Cardiac septum (tissue), 1 donor: ENCODE results near the gene MFF. TPM values are rescaled to one million over a fixed set of nuclear protein-coding genes. Genes with fewer than 3 reads are reported as not detected.
"Not testable (repeated sequence)": the region's sequence is repeated elsewhere in the genome, so short reads cannot be mapped to it uniquely, and the experiment has no call there.

ENCODE experiments used
- DNase-seq: peaks from one replicate; pipeline ENCODE4 v3.0.0-alpha.2; 2020; ENCODE audit warnings: low spot score
- intact Hi-C: fragments of 100-400 bp; cut with DNase I; formaldehyde crosslinking; loops from one replicate; pipeline ENCODE4 v1.14.0; 2022
- total RNA-seq: library from RNA; stranded (reverse); fragmentation: NEBNext Ultra II Directional; extraction: Animal tissue kit (Norgen Biotek cat#: 25700); gene quantifications from one replicate; pipeline ENCODE4 v1.2.1, GENCODE V29; 2021
- donor health status: DM: no; HTN: no; CAD: no.

Gene MFF
- total RNA-seq, 1 donor from 2014 or later: 75.6 TPM

GRCh38 chr2:227373389-227373788 lies 48.3 kb downstream of the MFF start:
- DNase-seq: no peak
- intact Hi-C loops: no loop called here

DNA sequence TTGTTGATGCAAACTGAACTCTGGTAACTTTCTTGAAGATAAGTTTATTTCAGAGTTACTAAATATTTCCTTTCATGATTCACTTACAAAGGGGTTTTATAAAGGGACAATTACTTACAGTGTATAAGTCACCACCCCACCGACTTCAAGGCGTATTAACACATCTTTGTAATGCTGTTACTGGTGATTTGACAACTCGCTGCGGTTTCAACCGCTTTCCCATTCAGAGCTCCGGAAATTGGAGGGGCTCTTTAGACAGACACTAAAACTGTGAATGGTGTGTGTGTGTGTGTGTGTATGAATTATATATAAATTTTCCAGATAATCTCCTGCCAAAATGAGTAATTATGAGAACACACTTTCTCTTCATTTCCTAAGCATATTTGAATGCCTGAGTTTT lies 49.1 kb downstream of the MFF start:
- intact Hi-C loops: no loop called here

GRCh38 chr2:227376656-227377396 lies 51.8 kb downstream of the MFF start:
- DNase-seq: no peak
- intact Hi-C loops: no loop called here

More for the DNA sequence above, 49.1 kb downstream of the MFF start:
- DNase-seq: no peak

- intact Hi-C loops: no loop called here
Observed at GRCh38 chr2:227377467-227378351, 52.7 kb downstream of the MFF start.

DNA sequence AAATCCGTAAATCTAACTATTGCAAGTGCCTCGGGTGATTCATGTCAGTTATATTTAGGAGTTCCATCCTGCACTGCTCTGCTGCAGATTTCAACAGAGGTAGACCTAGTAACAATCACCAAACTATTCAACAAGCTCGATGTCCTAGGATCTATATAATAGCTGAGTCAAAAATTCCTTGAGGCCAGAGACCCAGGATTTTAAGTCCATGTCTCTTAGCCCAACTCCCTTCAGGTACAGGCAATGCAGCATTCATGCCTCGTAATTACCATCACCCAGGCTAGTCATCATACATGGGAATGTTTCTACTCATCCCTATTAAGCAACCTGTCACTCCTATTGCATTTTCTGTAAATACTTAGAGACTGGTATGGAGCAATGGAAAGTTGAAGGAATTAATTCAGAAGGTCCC lies 53.3 kb downstream of the MFF start:
- intact Hi-C loops: no loop called here
- no peak for DNase-seq

More at GRCh38 chr2:227377467-227378351, 52.7 kb downstream of the MFF start:
- no peak for DNase-seq

DNA sequence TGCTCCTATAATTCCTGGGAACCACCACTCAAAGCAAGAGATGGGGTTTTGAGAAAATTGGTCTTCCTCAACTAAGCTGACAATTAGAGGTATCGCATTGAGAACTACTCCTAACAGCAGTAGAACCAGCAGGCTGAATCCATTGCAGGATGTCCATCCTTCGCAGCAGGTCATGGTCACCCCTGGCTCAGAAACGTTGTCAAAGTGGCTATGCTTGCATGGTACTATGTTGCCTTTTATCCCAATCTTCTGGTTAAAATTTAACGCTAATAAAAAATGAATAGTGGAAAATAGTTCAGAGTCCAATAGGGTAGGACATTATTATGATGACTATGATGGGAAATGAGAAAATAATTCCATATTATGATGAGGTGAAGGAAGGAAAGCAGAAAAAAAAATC lies 54.0 kb downstream of the MFF start, which contains the start of gene TM4SF20:
Gene TM4SF20 (minus strand): TSS at position 212 of the 400 bp plus-strand sequence. CDS start 38 bp downstream, at position 174.
- no peak for DNase-seq
- intact Hi-C loops: no loop called here

GRCh38 chr2:227382241-227382835 lies 57.3 kb downstream of the MFF start:
- intact Hi-C loops, DNase-seq: not testable (repeated sequence)

DNA sequence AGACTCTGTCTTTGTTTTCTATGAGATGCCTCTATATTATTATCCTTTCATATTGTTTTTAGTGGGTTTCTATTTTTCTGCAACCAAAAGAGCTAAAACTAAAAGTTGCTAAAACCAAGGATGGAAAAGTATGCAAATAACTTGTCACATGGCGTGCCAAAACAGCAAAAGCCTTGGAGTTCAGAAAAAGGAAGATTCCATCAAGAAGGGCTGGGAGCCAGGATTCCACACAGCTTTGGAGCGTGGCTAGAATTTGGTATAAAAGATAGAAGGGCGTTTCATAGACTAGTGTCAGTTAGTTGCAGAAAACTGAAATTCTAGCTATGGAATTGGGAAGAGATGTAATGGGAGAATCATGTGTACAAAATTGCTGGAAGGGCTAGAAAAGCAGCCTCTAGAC lies 58.6 kb downstream of the MFF start:
- no peak for DNase-seq
- intact Hi-C loops: no loop called here

DNA sequence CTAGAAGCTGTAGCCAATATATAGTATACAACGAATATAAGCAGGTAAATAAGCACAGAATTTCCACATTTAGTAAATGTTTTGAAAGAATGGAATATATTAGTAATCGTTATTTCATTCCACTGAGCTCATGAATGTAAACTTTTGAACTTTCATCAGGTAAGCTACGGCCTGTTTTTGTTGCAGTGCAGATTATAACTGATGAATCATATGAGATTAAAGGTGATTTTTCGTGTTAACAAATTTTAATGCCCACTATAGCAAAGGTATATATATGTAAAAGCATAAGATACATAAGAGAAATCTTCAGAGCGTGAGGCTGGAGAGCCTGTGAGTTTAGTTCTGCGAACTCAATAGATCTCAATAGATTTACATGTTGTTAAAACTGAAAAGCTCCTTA lies 61.6 kb downstream of the MFF start:
- intact Hi-C loops: no loop called here

GRCh38 chr2:227387583-227387982 lies 62.5 kb downstream of the MFF start, which contains the start of gene SCYGR1:
Gene SCYGR1 (minus strand): TSS chr2:227387949. CDS start chr2:227387949, 0 bp downstream.
- intact Hi-C loops, DNase-seq: not testable (repeated sequence)

More for the DNA sequence above, 61.6 kb downstream of the MFF start:
- no peak for DNase-seq

DNA sequence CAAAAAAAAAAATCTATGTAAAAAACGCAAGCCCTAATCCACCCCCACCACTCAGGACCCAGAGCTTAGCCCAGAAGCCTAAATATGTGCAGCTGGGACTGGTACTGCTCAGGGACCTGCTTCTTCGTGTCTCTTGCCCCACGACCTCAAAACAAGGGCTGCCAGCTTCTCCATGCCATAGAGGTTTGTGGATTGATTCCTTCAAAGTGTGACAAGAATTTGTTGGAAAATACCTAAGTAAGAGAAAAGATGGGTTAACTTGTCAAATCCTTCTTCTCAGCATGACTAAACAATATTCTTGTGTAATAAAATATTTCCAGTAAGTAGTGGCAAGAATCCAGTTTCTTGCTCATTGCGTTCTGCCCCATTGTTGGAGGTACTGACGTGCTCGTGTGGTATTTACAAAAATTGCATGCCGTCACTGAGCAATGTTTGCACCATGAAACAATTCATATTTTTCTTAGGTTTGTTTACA lies 63.5 kb downstream of the MFF start:
- no peak for DNase-seq
- intact Hi-C loops: no loop called here

GRCh38 chr2:227389231-227389630 lies 64.2 kb downstream of the MFF start:
- DNase-seq: no peak
- intact Hi-C loops: no loop called here

DNA sequence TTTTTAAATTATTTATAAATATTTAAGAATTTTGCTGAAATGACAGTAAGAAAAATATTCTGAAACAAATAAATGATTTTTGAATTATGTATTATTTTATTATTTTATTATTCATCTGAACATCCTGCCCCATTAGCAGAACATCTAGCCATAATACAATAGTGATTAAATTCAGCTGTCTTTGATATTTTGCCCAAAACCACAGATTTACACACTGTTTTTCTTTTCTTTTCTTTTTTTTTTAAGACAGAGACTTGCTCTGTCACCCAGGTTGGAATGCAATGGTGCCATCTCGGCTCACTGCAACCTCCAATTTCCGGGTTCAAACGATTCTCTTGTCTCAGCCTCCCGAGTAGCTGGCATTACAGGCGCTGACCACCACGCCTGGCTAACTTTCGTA lies 64.6 kb downstream of the MFF start:
- intact Hi-C loops: no loop called here
- DNase-seq: no peak

DNA sequence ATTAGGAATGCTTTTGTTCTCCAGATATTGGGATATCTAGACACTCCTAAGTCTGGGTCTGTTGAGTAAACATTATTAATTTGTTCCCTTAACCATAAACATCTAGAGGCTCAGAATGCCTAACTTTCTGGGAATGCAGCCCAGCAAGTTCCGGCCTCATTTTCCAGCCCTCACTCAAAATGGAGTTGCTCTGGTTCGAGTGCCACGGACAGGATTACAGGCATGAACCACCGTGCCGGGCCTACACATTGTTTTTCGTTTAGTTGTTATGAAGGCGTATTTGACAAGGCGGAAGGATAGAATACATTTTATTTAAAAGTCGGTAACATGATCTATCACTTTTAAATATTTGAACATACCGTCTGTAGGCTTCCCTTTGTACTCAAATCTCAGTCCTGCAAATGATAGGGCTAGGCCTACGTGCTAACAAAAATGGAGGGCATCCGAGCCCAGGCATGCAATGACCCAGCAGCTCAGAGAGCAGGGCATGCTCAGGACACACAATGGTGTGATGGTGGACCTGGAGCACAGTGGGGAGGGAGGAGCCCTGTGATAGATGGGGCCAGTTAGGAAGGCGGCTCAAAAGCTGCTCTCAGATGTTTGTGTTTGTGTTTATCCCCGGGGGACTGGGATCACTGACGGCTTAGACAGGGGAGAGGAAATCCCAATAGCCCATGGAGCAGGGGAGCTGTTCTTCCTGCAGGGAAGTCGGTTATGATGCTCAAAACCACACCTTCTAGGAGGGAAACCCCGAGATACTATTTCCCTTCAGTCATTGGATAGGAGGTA lies 65.6 kb downstream of the MFF start:
- no peak for DNase-seq
- intact Hi-C loops: no loop called here

DNA sequence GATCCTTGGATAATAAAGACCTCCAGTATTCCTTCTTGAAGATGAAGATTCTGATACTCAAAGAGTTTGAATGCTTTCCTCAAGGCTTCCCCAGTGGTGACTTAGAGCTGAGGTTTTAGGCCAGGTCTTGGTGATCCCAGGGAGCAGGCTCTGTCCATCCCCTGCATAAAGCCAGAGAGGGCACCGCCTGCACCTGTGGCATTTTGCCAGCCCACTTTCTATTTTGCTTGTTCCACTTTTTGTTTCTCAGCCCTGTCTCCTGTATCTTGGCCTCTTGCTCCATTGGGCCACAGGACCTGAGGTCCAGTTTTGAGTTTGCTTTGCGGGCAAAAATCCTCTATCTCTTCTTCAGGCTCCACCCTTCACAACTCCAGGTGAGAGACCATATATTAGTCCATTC lies 69.3 kb downstream of the MFF start:
- DNase-seq: no peak
- intact Hi-C loops: no loop called here

- intact Hi-C loops: no loop called here
- no peak for DNase-seq
Observed at GRCh38 chr2:227395556-227395955, 70.5 kb downstream of the MFF start.

- intact Hi-C loops: no loop called here
- DNase-seq: no peak
Observed at GRCh38 chr2:227397562-227397961, 72.5 kb downstream of the MFF start.

- DNase-seq: no peak
- intact Hi-C loops: no loop called here
Observed at GRCh38 chr2:227398684-227399670, 73.9 kb downstream of the MFF start.
